Measurements from ENCODE around the gene OSBPL6.

GRCh38 chr2:178284613-178285286 is 90.4 kb downstream of the OSBPL6 start:
- TF ChIP-seq CTCF (IDR thresholded peaks at IDR 0.05; ENCODE audit: borderline replicate concordance, extremely low read depth, low read length, poor library complexity, severe bottlenecking), result no peak
- TF ChIP-seq EZH2 (IDR thresholded peaks at IDR 0.05; ENCODE audit: borderline replicate concordance, low read depth, low read length, severe bottlenecking), result no peak
